ENCODE measurements around the gene CTTN. TPM values are rescaled to one million over a fixed set of nuclear protein-coding genes. Genes with fewer than 3 reads are reported as not detected.
"Not testable (repeated sequence)": the region's sequence is repeated elsewhere in the genome, so short reads cannot be mapped to it uniquely, and the experiment has no call there.

Gene CTTN
- total and polyA plus RNA-seq, 2 of the 8 experiments (the other 6 are each of a cell fraction or from before 2014, with no cell fraction given): 84.6 to 216 TPM

GRCh38 chr11:70454811-70455210, 56.5 kb downstream of the CTTN start:
- CTCF ChIA-PET (ENCODE audit: partially characterized antibody): interaction anchor here (1.0 to 1.3 kb wide), 3 partner anchors 11 to 28 kb away, joined by 3 to 5 read pairs (median 4); no protein-coding TSS in a partner anchor
- H2AFZ ChIP-seq (ENCODE audit: low read length); H4K91ac ChIP-seq (replicated peaks; ENCODE audit: insufficient read length, low read length); H3K27ac ChIP-seq (ENCODE audit: low read depth, low read length); H3K4me3 ChIP-seq (ENCODE audit: extremely low read depth in 1 of 4, insufficient read depth in 2 of 4, low read depth in 3 of 4, low read length in 4 of 4); H3K4ac ChIP-seq (replicated peaks; ENCODE audit: insufficient read length, low read depth, low read length); H3K79me1 ChIP-seq (ENCODE audit: low read depth, low read length); H4K8ac ChIP-seq (ENCODE audit: extremely low read depth, insufficient read depth, low read length); H3K56ac ChIP-seq (replicated peaks; ENCODE audit: insufficient read length, low read depth, low read length); H2BK20ac ChIP-seq (ENCODE audit: low read length); H3K14ac ChIP-seq (ENCODE audit: insufficient read length); H3K36me3 ChIP-seq (ENCODE audit: control insufficient read depth in 2 of 4, insufficient read depth in 4 of 4, low read length in 3 of 4); H3K9me3 ChIP-seq (ENCODE audit: insufficient read depth in 2 of 2, low read depth in 1 of 2, low read length in 1 of 2); H4K5ac ChIP-seq (ENCODE audit: insufficient read length, low read depth, low read length); H3K23ac ChIP-seq (ENCODE audit: insufficient read length); H2BK15ac ChIP-seq (ENCODE audit: low read length); H4K20me1 ChIP-seq (replicated peaks in 1 of 2; ENCODE audit: control insufficient read depth in 1 of 2, insufficient read depth in 2 of 2, low read length in 2 of 2); FAIRE-seq; H2BK12ac ChIP-seq (ENCODE audit: low read depth, low read length); H3K79me2 ChIP-seq (ENCODE audit: control insufficient read depth in 1 of 2, insufficient read depth in 2 of 2, low read length in 2 of 2); H3K4me2 ChIP-seq (ENCODE audit: insufficient read depth in 1 of 2, low read depth in 2 of 2, low read length in 2 of 2); DNase-seq (ENCODE audit: low read depth in 1 of 2, low spot score in 2 of 2); POLR2A ChIA-PET (ENCODE audit: partially characterized antibody); H3K27me3 ChIP-seq (replicated peaks in 1 of 4; ENCODE audit: control insufficient read depth in 3 of 4, extremely low read depth in 1 of 4, insufficient read depth in 3 of 4, low read length in 3 of 4); H2BK120ac ChIP-seq (replicated peaks; ENCODE audit: low read depth, low read length); H3K23me2 ChIP-seq (ENCODE audit: low read depth, low read length); H3K9ac ChIP-seq (replicated peaks in 1 of 4; ENCODE audit: extremely low read depth in 1 of 4, low read depth in 3 of 4, low read length in 3 of 4); H3K4me1 ChIP-seq (replicated peaks in 1 of 4; ENCODE audit: control insufficient read depth in 3 of 4, insufficient read depth in 4 of 4, low read length in 3 of 4); H3K18ac ChIP-seq (ENCODE audit: extremely low read depth, low read length); H2AK5ac ChIP-seq (ENCODE audit: low read depth, low read length); H2BK5ac ChIP-seq (ENCODE audit: low read depth, low read length): not testable (repeated sequence)
- 92% methylated on average over 8 of the region's 9 CpGs; no CpG with 5 or more reads in 1 of the 2 experiments for WGBS, 2 experiments (ENCODE audit: extremely low coverage in 1 of 2, insufficient coverage in 1 of 2, insufficient read length in 1 of 2, insufficient replicate concordance in 2 of 2, low coverage in 1 of 2, low lambda C conversion rate in 2 of 2, missing lambda C conversion rate in 1 of 2)

Measured in H1 (cell line).